Heart left ventricle (tissue), 13 donors: ENCODE measurements around the gene SLC37A4.
"Not testable (repeated sequence)": the region's sequence is repeated elsewhere in the genome, so short reads cannot be mapped to it uniquely, and the experiment has no call there.

ENCODE experiments used
- POLR2A ChIP-seq, 2 donors: fragments of 450-650 bp; IDR thresholded peaks; one replicate each; pipeline ENCODE4 v1.6.1; 2017; ENCODE audit warnings: antibody characterized with exemption in 2 of 2, mild to moderate bottlenecking in 2 of 2, moderate library complexity in 2 of 2
- TF ChIP-seq, protein P1 (sequence below), 12 donors: fragments of 200-600 bp; sonication (generic) in 4 of 12; IDR thresholded peaks; one replicate each; pipeline versions ENCODE4 v1.5.0 to v1.8.0; 2018 to 2022; ENCODE audit warnings: antibody characterized with exemption in 12 of 12, mild to moderate bottlenecking in 5 of 12
- donor health status: ischemic (EF 13 %, LVEDD 7.1; RV severe dilation, severe dysfunction).
- donor health status: DM: no; HTN: yes; CAD: no.
- donor health status: DM: no; HTN: no; CAD: no.
- donor health status: ischemic (EF 25% LVEDD 6.9; RV normal size, moderate dysfunction).
- donor health status: ischemic (EF 25% LVEDD 5.7; RV mildly dilated, moderate dysfunction).
- donor health status: ischemic (EF 35%, LVEDD 5.7; RV mildly dilated, moderate dysfunction).
- donor health status: nonischemic (EF 11% LVEDD 7.7; RV severe dilation, severe dysfunction).
- donor health status: DM: yes; HTN: yes; CAD: no.
- donor health status: PGD.
- donor health status: ischemic (EF 29% LVEDD 5.4; RV normal size, mild dysfunction).
- donor health status: nonischemic (EF 23%, LVEDD 6.1; RV moderate dilation, normal function).

- TF ChIP-seq POLR2A (IDR thresholded peaks at IDR 0.05): not testable (repeated sequence)
- TF ChIP-seq, protein P1, sequence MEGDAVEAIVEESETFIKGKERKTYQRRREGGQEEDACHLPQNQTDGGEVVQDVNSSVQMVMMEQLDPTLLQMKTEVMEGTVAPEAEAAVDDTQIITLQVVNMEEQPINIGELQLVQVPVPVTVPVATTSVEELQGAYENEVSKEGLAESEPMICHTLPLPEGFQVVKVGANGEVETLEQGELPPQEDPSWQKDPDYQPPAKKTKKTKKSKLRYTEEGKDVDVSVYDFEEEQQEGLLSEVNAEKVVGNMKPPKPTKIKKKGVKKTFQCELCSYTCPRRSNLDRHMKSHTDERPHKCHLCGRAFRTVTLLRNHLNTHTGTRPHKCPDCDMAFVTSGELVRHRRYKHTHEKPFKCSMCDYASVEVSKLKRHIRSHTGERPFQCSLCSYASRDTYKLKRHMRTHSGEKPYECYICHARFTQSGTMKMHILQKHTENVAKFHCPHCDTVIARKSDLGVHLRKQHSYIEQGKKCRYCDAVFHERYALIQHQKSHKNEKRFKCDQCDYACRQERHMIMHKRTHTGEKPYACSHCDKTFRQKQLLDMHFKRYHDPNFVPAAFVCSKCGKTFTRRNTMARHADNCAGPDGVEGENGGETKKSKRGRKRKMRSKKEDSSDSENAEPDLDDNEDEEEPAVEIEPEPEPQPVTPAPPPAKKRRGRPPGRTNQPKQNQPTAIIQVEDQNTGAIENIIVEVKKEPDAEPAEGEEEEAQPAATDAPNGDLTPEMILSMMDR (IDR thresholded peaks at IDR 0.05): not testable (repeated sequence)
These were observed 39.1 kb downstream of the SLC37A4 start for GRCh38 chr11:118991486-118992038.
